HG03066 (cell line): ENCODE data around the gene CCDC8.
"Not testable (repeated sequence)": the region's sequence is repeated elsewhere in the genome, so short reads cannot be mapped to it uniquely, and the experiment has no call there.

Experiments
- ATAC-seq: cut with Tn5 transposase; IDR thresholded peaks from one replicate; pipeline ENCODE4 v1.9.1; 2021; ENCODE audit warnings: low read depth; ENCODE audit not compliant: unreplicated experiment

The CCDC8 gene

DNA sequence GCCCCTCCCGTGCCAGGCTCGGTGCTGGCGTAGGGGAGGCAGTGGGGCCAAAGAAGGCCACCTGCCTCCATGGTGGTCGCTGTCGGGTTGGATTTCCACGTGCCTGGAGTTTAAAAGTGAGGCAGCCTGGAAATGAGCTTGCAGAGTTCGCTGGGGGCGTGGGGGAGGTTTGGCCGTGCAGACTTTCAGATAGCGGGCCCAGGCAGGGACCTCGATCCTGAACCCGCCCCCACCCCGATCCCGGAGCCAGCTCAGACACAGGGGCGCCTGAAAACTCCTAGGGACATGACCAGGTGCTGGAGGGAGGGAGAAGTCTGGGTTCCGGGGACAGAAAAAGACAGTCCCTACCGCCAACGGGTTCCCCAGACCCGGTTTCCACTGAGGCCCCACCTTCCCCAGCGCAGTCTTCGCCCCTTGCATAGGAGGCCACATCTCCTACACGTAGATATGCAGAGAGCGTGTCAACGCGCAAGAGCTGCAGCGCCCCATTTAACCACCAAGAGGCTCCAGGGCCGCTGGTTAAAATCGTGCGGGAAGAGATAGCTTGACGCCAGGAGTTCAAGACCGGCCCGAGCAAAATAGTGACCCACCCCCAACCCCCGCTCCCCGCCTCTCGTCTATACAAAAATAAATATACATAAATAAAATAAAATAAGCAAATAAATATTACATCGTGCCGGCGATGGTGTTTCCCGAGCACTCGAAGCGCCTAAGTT is 8.5 kb downstream of the CCDC8 start:
- no peak for ATAC-seq

DNA sequence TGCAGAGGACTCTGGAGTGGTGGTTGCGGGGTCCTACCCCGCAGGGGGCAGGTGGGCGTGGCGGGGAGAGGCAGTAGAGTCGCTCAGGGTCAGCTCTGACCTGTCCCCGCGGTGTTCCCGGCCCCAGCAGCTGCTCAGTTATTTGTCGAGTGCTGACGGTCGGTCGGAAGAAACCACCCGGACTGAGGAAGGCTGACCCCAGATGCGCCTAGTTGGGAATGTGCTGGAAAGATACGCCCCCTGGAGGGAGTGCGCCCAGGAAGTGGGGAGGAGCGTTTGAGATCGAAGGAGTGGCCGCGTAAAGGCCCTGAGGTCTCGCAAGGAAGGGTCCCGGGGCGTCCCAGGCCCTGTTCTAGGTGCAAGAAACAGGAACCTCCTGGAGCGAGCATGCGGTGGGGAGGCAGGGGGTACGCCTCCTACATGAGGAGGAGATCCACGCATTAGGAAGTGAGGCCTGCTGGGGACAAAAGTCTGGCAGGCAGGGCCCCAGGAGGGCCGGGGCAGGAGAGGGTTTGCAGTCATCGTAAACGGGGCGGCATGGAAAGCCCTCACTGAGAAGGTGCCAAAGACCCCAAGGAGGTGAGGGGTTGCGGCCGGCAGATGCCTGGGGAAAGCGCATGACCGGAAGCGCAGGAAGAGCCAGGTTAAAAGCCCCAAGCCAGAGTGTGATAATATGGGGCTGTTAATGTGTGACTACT is 9.2 kb downstream of the CCDC8 start:
- no peak for ATAC-seq

DNA sequence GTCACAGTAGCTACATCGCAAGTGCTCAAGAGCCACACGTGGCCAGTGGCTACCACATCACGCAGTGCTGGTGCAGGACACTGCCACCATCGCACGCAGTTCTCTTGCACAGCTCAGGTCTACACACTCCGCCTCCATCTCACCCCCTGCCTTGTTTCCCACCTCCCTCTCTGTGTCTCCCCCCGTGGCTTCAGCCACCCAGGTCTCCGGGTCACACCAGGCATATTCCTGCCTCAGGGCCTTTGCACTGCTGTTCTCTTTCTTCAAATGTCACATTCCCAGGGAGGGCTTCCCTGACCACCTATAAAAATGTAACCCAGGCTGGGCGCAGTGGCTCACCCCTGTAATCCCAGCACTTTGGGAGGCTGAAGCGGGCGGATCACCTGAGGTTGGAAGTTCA is 10.6 kb downstream of the CCDC8 start:
- no peak for ATAC-seq

DNA sequence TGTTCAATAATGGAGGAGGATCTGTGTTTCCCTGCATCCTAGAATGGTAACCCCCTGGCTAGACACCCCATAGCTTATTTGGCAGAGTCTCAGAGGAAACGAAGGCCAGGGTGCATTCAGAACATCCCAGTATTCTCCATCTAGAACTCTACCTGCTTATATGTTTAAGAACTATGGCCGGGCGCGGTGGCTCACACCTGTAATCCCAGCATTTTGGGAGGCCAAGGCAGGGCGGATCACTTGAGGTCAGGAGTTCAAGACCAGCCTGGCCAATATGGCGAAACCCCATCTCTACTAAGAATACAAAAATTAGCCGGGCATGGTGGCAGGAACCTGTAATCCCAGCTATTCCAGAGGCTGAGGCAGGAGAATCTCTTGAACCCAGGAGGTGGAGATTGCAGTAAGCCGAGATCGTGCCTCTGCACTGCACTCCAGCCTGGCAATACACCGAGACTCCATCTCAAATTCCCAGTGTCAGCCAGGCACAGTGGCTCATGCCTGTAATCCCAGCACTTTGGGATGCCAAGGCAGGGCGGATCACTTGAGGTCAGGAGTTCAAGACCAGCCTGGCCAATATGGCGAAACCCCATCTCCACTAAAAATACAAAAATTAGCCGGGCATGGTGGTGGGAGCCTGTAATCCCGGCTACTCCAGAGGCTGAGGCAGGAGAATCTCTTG is 15.4 kb downstream of the CCDC8 start:
- ATAC-seq = not testable (repeated sequence)

DNA sequence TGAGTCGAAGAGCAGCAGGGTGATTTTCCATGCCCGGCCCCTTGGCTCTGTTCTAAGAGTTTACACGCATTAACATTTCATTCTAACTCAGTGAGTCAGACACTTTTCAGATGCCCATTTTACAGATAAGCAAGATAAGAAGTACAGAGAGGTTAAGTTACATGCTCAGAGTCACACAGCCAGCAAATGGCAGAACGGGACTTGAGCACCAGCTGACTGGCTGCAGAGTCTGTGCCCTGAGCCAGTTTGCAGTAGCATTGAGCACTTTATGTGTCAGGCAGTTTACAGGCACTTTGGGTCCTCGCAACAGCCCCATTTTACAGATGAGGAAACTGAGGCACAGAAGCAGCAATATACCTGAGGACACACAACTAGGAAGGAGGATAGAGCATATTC is 19.0 kb downstream of the CCDC8 start:
- ATAC-seq = no peak

DNA sequence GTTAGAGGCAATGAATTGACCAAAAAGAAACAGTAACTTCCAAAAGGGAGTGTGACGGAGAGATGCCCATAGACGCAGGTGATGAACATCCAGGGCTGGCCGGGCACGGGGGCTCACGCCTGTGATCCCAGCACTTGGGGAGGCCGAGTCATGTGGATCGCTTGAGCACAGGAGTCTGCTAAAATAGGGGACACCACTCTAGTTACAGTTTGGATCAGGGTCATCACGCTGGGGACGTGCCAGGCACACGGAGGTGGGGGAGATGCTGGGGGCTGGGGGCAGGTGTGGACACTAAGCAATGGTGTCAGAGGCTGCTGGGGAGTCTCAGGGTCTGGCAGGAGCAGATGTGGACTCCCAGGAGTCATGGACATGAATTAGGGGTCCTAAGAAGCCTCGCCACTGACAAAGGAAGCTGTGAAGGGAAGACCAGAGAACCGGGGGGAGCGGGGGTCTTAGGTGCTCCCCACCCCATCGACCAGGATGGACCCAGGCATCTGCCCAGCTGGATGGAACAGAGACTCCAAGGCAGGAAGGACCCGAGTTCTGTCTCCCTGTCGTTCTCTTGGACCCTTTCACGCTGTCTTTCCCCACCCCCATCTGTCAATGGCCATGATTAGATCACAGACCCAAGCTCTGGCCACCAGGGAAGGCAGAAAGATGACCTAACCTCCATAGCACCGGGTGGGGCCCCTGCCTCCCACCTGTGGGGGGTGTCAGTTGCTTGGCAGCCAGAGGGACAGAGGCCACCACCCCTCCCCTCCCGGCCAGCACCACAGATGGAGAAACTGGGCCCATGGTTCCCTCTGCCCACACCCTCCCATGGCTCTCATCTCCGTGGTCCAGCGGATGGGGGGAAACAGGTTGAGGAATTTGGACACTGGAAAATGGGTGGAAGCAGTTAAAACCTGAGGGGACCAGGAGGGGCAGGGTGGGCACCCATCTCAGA is 19.6 kb downstream of the CCDC8 start:
- no peak for ATAC-seq

DNA sequence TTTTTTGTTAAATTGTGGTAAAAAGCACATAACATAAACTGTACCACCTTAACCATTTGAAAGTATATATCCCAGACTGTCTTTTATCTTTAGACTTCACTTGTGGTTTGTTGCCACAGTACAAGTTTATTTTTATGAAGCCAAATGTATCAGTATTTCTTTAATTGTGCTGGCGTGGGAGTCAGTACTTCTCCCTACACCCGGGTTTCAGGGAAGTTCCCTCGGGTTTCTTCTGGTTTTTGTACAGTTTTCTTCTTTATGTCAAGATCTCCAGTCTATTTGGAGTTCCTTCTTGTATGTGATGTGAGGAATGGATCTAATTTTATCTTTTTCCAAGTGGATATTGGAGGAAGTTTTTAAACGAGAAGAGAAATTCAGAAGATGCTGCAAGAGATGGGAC is 20.5 kb downstream of the CCDC8 start:
- ATAC-seq = no peak

DNA sequence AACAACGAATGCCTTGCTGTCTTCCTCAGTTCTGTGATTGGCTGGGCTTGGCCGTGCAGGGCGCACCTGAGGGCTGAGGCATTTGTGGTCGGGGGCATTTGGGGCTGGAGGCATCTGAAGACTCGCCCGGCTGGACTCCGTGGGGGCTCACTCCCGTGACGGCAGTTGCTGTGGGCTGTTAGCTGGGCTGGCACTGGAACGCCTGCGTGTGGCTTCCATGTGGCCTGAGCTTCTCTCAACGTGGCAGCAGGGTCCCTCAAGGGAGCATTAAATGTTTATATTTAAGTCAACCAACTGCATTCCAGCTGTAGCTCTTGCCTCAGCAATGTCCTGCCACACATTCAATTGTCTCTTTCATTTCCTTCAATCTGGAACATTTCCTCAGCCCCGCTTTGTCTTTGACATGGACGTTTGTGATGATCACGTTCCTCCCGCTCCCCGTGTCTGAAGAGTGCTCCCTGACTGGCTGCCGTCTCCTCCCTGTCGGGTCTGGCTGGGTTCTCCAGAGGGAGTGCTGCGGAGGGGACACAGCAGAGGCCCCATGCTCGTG is 21.0 kb downstream of the CCDC8 start:
- no peak for ATAC-seq

DNA sequence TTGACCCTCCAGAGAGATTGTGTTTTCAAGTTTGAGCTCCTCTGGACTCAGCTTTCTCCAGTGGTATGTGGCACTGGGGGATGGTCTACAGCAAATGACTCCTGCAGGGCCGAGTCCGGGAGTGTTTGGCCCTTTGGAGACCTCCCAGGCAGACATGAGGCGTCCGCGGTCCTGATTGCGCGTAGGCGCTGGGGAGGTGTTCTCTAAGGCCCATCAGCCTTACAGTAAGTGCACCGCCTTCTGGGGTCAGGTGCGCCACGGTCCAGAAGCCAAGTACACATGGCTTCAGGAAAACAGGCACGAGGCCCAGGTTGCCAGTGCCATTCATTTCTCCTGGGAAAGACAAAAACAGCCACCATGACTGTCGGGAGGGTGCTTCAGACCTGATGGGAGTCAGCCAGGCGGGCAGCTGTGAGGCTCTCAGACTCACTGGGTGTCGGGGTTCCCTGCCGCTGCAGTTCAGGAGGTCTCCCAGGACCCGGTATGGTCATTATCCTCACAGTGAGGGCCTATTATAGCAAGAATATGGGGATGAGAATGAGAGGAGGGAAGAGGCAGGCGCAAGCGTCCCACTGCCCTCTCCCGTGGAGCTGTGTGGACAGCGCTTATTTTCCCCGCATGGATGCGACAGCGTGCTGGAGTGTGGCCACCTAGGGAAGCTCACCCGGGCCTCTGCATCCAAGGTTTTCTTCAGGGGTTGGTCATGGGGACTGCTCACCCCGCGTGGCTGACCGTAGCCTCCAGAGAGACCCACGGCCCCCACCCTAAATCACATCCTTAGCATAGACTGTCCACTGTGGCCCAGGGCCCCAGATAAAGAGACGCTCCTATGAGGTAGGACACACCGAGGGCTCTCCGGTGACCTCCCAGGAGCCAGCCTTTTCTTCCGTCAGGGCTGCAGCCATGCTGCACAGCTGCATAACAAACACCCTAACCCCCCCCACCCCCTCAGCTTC is 21.8 kb downstream of the CCDC8 start:
- ATAC-seq = no peak

DNA sequence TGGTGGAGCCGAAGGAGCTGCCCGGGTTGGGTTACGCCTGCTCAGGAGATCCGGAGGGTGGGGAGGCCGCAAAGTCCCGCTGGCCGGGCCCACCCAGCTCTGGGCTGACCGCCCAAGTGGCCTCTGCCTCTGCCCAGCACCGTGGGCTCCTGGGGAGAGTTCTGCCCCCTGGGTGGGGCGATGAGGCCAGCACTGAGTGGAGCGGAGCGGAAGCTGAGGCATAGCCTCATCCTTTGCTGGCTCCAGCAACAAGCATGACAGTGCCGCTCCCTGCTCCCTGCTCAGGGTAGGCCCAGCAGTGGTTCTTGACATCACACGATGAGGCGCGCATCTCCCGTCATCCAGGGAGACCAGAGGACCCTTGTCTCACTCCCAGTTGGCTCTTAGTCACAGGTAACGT is 22.5 kb downstream of the CCDC8 start:
- no peak for ATAC-seq

DNA sequence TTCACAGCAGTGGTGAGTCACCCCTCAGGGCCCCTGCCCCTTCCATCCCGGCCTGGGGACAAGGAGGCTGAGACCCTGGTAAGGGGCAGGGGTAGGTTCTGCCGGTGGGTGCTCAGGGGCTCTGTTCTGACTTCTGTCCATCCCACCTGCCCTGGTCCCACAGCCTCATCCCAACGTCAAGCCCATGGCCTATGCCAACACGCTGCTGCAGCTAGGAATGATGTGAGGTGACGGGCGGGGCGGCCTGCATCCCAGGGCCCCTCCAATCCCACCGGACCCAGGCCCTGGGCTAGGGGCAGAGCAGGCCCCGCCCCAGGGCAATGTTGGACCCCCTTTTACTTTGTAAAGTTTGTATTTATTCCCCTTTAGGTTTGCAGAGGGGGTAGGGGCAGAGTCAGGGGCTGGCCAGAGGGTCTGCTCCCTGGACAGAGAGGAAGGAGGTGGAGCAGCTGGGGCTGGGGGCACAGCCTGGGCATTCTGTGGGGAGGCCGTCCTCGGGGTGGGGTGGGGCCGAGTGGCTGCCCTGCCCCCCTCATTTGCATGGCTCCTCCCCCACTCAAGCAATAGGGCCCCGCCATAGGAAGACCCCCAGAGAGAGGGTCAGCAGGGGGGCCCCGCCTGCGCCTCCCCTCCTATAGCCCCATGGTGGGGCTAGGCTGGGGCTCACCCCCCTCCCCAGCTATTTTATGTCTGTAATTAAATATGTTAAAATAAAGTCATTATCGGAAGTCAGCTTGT is 23.1 kb downstream of the CCDC8 start:
- no peak for ATAC-seq

DNA sequence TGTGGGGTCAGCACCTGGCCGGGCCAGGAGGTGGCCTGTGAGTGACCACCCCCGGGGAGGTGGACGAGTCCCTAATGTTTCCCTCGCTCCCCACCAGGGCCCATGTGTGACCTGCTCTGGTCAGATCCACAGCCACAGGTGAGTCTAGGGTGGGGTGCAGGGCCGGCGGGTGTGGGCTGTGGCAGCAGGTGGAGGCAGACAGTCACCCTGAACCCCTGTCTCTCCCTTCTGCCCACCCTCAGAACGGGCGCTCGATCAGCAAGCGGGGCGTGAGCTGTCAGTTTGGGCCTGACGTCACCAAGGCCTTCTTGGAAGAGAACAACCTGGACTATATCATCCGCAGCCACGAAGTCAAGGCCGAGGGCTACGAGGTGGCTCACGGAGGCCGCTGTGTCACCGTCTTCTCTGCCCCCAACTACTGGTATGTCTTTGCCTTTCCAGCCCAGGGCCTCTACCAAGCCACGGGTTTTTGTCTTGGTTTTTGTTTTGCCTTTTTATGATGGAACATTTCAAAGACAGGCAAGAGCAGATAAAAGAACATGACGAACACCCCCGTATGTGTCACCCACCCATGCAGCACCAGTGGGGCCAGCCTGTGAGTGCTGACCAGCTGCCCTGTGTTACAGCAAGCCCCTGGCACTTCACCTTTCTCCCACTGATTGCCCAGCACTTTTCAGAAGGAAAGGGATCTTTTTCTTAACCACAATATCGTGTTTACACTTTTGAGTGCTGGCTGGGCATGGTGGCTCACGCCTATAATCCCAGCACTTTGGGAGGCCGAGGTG is 24.9 kb downstream of the CCDC8 start:
- no peak for ATAC-seq

DNA sequence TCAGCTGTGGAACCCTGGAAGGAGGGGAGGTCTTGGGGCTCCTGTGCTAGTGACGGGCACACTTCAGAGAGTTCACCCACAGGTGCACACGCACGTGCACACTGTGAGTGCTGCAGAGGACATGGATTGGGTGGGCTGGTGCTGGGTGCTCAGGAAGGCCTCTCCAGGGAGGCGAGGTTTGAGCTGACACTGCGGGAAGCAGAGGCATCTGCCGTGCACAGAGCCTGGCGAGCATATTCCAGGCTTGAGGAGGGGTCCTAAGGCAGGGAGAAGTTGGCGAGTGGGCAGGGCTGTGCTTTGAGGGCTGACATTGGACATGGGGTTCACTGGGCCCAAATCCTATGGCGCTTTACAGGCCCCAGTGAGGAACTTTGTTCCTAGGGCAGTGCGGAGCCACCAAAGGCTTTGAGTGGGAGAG is 25.6 kb downstream of the CCDC8 start:
- ATAC-seq = no peak

DNA sequence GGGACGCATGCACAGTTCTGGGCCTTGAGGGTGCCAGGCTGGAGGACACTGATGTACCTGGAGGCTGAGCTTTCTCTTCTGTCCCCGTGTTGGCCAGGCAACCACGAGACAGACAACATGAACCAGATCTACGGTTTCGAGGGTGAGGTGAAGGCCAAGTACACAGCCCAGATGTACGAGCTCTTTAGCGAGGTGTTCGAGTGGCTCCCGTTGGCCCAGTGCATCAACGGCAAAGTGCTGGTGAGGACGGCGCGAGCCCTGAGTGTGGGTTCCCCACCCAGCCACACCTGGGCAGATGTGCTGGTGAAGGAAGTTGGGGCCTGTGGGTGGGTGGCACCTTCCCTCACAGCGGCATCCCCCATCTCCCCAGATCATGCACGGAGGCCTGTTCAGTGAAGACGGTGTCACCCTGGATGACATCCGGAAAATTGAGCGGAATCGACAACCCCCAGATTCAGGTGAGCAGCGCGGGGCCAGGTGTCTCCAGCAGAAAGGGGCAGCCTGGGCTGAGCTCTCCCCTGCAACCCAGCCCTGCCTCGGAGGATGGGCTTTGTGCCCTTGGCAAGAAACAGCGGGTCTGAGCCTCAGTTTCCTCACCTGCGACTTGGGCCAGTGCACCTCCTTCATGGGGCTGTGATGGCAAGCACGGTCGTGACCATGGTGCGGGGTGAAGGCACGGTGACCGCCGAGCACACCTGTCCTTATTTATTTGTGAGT is 26.2 kb downstream of the CCDC8 start:
- ATAC-seq = no peak

DNA sequence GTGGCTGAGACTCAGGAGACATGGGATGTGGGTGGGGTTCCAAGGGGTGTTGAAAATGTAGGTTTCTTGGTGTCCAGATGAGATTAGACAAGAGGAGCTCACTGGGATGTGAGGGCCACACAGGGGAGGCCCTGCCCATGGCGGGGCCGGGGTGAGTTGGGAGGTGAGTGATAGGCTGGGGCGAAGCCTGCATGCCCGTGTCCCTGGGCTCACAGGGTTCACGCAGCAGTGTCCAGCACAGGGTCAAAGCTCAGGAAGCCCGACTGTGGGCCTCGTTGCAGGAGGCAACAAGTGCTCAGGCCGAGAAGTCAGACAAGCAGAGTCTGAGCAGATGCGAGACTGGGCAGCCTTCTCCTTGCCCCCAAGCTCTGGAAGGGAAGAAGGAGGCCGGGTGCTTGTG is 27.2 kb downstream of the CCDC8 start:
- ATAC-seq = no peak

DNA sequence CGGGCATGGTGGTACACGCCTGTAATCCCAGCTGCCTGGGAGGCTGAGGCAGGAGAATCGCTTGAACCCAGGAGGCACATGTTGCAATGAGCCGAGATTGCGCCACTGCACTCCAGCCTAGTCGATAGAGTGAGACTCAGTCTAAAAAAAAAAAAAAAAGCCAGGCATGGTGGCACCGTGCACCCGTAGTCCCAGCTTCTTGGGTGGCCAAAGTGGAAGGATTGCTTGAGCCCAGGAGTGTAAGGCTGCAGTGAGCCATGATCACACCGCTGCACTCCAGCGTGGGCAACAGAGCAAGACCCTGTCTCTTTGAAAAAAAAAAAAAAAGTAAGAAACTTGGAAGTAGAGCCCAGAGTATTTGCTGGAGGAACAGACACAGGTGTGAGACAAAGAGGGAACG is 27.7 kb downstream of the CCDC8 start:
- ATAC-seq = no peak

DNA sequence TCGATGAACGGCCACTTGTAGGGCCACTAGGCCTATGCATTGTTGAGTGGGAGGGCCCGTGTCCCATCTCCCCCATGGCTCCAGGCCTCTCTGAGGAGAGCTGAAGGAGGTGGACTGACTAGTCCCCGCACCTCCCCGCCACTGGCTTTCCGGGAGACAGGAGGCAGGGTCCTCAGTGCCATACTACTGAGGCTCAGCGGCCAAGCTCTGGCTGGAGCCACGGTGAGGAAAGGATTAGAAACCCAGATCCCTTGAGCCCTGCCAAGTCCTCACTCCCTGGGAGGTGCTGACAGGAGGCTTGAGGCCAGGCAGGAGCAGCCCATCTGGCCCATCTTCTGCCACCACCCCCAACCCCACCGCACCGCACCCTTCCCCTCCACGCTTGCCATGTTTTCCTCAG is 29.0 kb downstream of the CCDC8 start:
- ATAC-seq = no peak
